HepG2 (cell line): Measurements from ENCODE around the gene MEX3D.
A peak's percentile ranks its signal among the peaks of the same experiment; 100 is the strongest.

Experiments used
- CTCF ChIP-seq: sonication (generic); formaldehyde crosslinking; IDR thresholded peaks from 2 replicates; pipeline ENCODE4 v1.5.0; 2020; ENCODE audit warnings: mild to moderate bottlenecking, missing genetic modification reagents, moderate library complexity
- ETV6 ChIP-seq: sonication (generic); formaldehyde crosslinking; conservative IDR thresholded peaks from 2 replicates; pipeline ENCODE4 v1.4.0; 2020; ENCODE audit warnings: missing genetic modification reagents
- TCF7L2 ChIP-seq: IDR thresholded peaks from 2 replicates; pipeline ENCODE4 v1.6.1; 2011; ENCODE audit warnings: mild to moderate bottlenecking, low read depth, low read length, moderate library complexity
- ZBTB7B ChIP-seq: sonication (generic); formaldehyde crosslinking; IDR thresholded peaks from 2 replicates; pipeline ENCODE4 v1.4.0; 2020; ENCODE audit warnings: missing genetic modification reagents
- ZNF431 ChIP-seq: sonication (generic); formaldehyde crosslinking; IDR thresholded peaks from 2 replicates; pipeline ENCODE4 v1.9.0; 2022; ENCODE audit warnings: missing genetic modification reagents, low read depth, mild to moderate bottlenecking, borderline replicate concordance
- TF ChIP-seq, protein P1 (sequence below): sonication (generic); formaldehyde crosslinking; IDR thresholded peaks from 2 replicates; pipeline ENCODE4 v1.9.0; 2021; ENCODE audit warnings: missing genetic modification reagents, borderline replicate concordance

GRCh38 chr19:1605236-1606137, 37.4 kb upstream of the MEX3D start, which contains the start of gene UQCR11:
- TF ChIP-seq ETV6 (no peak), TCF7L2 (no peak), CTCF (CRISPR knock-in tag) (peak; percentile 87), ZBTB7B (CRISPR knock-in tag) (no peak), ZNF431 (no peak; the same call in 1 of the 2 replicates)
- TF ChIP-seq, protein P1, sequence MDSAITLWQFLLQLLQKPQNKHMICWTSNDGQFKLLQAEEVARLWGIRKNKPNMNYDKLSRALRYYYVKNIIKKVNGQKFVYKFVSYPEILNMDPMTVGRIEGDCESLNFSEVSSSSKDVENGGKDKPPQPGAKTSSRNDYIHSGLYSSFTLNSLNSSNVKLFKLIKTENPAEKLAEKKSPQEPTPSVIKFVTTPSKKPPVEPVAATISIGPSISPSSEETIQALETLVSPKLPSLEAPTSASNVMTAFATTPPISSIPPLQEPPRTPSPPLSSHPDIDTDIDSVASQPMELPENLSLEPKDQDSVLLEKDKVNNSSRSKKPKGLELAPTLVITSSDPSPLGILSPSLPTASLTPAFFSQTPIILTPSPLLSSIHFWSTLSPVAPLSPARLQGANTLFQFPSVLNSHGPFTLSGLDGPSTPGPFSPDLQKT (CRISPR knock-in tag), result no peak
